HepG2 (cell line): Measurements from ENCODE around the gene TMEM237. TPM values are rescaled to one million over a fixed set of nuclear protein-coding genes. Genes with fewer than 3 reads are reported as not detected.

Experiments used
- ATAC-seq: fragments of 200-7000 bp; cut with Tn5 transposase; 3 replicates; pipeline ENCODE4 v1.9.1; 2020; ENCODE audit warnings: mild to moderate bottlenecking, moderate library complexity
- BruUV-seq: library from RNA; stranded (reverse); fragments of 400-500 nt; replicated peaks from 2 replicates; lab custom pipeline; 2021; lab: Mats Ljungman, UMichigan
- CTCF ChIA-PET: fragments of 300-600 bp; formaldehyde crosslinking; extraction: SDS; loops from one replicate; lab custom pipeline; 2021; ENCODE audit warnings: low total read pairs, inconsistent platforms, low intra/inter-chr PET ratio; lab: Yijun Ruan, JAX
- POLR2A ChIA-PET: fragments of 350-600 bp; sonication (Branson Sonifier 250); formaldehyde crosslinking; loops from one replicate; lab custom pipeline; 2020; ENCODE audit warnings: antibody characterized with exemption, inconsistent platforms; lab: Yijun Ruan, JAX
- DNase-seq: peaks from one replicate; pipeline ENCODE4 v3.0.0-alpha.2; 2015; ENCODE audit warnings: low spot score
- FAIRE-seq: peaks from 3 replicates; lab custom pipeline; 2011; peaks lifted over from hg19 to GRCh38; lab: Jason Lieb, UNC
- H2AFZ ChIP-seq: one replicate; pipeline ENCODE4 v1.6.1; 2011; ENCODE audit warnings: low read length, inconsistent platforms
- H3K27ac ChIP-seq: fragments of 300-600 bp; 3 replicates; pipeline ENCODE4 v1.8.0; 2011; ENCODE audit warnings: mixed run types, mild to moderate bottlenecking, mixed read lengths, low read length, inconsistent platforms; ENCODE audit not compliant: insufficient read depth; ENCODE audit errors: extremely low read length
- H3K27me3 ChIP-seq, 2 experiments: fragments of 200-600 bp in 1 of 2; 2 replicates in 1 of 2; 3 replicates in 1 of 2; pipeline versions ENCODE4 v1.6.0 to v1.8.0; 2011; ENCODE audit warnings: low read length in 2 of 2, mild to moderate bottlenecking in 2 of 2, moderate library complexity in 2 of 2, inconsistent platforms in 1 of 2; ENCODE audit not compliant: insufficient read depth in 2 of 2, control insufficient read depth in 1 of 2
- H3K36me3 ChIP-seq, 2 experiments: fragments of 200-600 bp in 1 of 2; replicated peaks in 1 of 2; 2 replicates in 1 of 2; 3 replicates in 1 of 2; pipeline versions ENCODE4 v1.5.1 to v1.8.0; 2011; ENCODE audit warnings: low read length in 2 of 2, inconsistent platforms in 1 of 2; ENCODE audit not compliant: insufficient read depth in 2 of 2, control insufficient read depth in 1 of 2
- H3K4me1 ChIP-seq: 2 replicates; pipeline ENCODE4 v1.5.1; 2012; ENCODE audit warnings: low read length, inconsistent platforms; ENCODE audit not compliant: insufficient read depth
- H3K4me2 ChIP-seq: 2 replicates; pipeline ENCODE4 v1.6.0; 2011; ENCODE audit warnings: low read depth, low read length, inconsistent platforms
- H3K4me3 ChIP-seq, 3 experiments: fragments of 200-600 bp in 1 of 3; sonication (generic), shearing (Covaris generic) in 1 of 3; replicated peaks in 1 of 3; 2 replicates each; pipeline ENCODE4 v1.5.1; 2011 to 2016; ENCODE audit warnings: low read length in 3 of 3, inconsistent platforms in 2 of 3, low read depth in 2 of 3, mild to moderate bottlenecking in 2 of 3, control low read depth in 1 of 3, mixed read lengths in 1 of 3; ENCODE audit not compliant: insufficient read depth in 1 of 3
- H3K79me2 ChIP-seq: one replicate; pipeline ENCODE4 v1.6.1; 2011; ENCODE audit warnings: low read length, inconsistent platforms; ENCODE audit not compliant: insufficient read depth
- H3K9ac ChIP-seq: 2 replicates; pipeline ENCODE4 v1.6.0; 2011; ENCODE audit warnings: mild to moderate bottlenecking, low read depth, low read length, inconsistent platforms; ENCODE audit not compliant: insufficient read depth
- H3K9me3 ChIP-seq: 2 replicates; pipeline ENCODE4 v1.5.1; 2012; ENCODE audit warnings: mild to moderate bottlenecking, low read length
- H4K20me1 ChIP-seq: 2 replicates; pipeline ENCODE4 v1.6.0; 2011; ENCODE audit warnings: inconsistent platforms, mild to moderate bottlenecking, low read length, moderate library complexity; ENCODE audit not compliant: insufficient read depth
- AHR ChIP-seq: IDR thresholded peaks from 2 replicates; pipeline ENCODE4 v1.6.1; 2018; ENCODE audit warnings: missing genetic modification reagents, missing compliant biosample characterization
- BHLHE40 ChIP-seq: IDR thresholded peaks from 2 replicates; pipeline ENCODE4 v1.6.1; 2011; ENCODE audit warnings: low read length, improper control_type of control experiment
- ELF3 ChIP-seq: IDR thresholded peaks from 2 replicates; pipeline ENCODE4 v1.6.1; 2016; ENCODE audit warnings: missing genetic modification reagents, missing compliant biosample characterization
- ESRRA ChIP-seq: sonication (generic); formaldehyde crosslinking; IDR thresholded peaks from 2 replicates; pipeline ENCODE4 v1.5.1; 2020; ENCODE audit warnings: mild to moderate bottlenecking, low read depth, missing genetic modification reagents
- GFI1 ChIP-seq: sonication (generic); formaldehyde crosslinking; IDR thresholded peaks from 2 replicates; pipeline ENCODE4 v1.5.0; 2020; ENCODE audit warnings: missing genetic modification reagents, mild to moderate bottlenecking, borderline replicate concordance
- HMG20B ChIP-seq: conservative IDR thresholded peaks from 2 replicates; pipeline ENCODE4 v1.6.1; 2016; ENCODE audit warnings: missing genetic modification reagents, missing compliant biosample characterization
- HNF4A ChIP-seq: sonication (generic); formaldehyde crosslinking; IDR thresholded peaks from 2 replicates; pipeline ENCODE4 v1.4.0; 2020; ENCODE audit warnings: missing genetic modification reagents
- KLF13 ChIP-seq: sonication (generic); formaldehyde crosslinking; IDR thresholded peaks from 2 replicates; pipeline ENCODE4 v1.4.0; 2020; ENCODE audit warnings: mild to moderate bottlenecking, missing genetic modification reagents
- NFATC3 ChIP-seq: sonication (generic); formaldehyde crosslinking; IDR thresholded peaks from 2 replicates; pipeline ENCODE4 v1.5.1; 2020; ENCODE audit warnings: mild to moderate bottlenecking, missing genetic modification reagents
- SAFB2 ChIP-seq: sonication (generic); formaldehyde crosslinking; IDR thresholded peaks from 2 replicates; pipeline ENCODE4 v1.5.1; 2020; ENCODE audit warnings: missing genetic modification reagents, low read depth, mild to moderate bottlenecking, borderline replicate concordance
- SP5 ChIP-seq: IDR thresholded peaks from 2 replicates; pipeline ENCODE4 v1.6.1; 2016; ENCODE audit warnings: low read depth, borderline replicate concordance
- ZC3H4 ChIP-seq: sonication (generic); formaldehyde crosslinking; IDR thresholded peaks from 2 replicates; pipeline ENCODE4 v1.4.0; 2020; ENCODE audit warnings: missing genetic modification reagents, borderline replicate concordance
- ZFP36 ChIP-seq: fragments of 150-350 bp; IDR thresholded peaks from 2 replicates; pipeline ENCODE4 v1.6.1; 2018; ENCODE audit warnings: borderline replicate concordance, low read length, low read depth; ENCODE audit not compliant: partially characterized antibody
- ZNF605 ChIP-seq: sonication (generic); formaldehyde crosslinking; IDR thresholded peaks from 2 replicates; pipeline ENCODE4 v1.8.0; 2022; ENCODE audit warnings: mild to moderate bottlenecking, missing genetic modification reagents
- ZNF761 ChIP-seq: sonication (generic); formaldehyde crosslinking; conservative IDR thresholded peaks from 2 replicates; pipeline ENCODE4 v1.4.0; 2020; ENCODE audit warnings: mild to moderate bottlenecking, missing genetic modification reagents
- ZNF768 ChIP-seq: sonication (generic); formaldehyde crosslinking; IDR thresholded peaks from 2 replicates; pipeline ENCODE4 v1.4.0; 2020; ENCODE audit warnings: missing genetic modification reagents
- WGBS: methylation state at CpG from one replicate; pipeline ENCODE4 v1.1.6; 2017; ENCODE audit warnings: low lambda C conversion rate; 5-methylcytosine and 5-hydroxymethylcytosine counted together
- in situ Hi-C: cut with HindIII; loops from 2 replicates; pipeline ENCODE4 v1.10.0; 2017; ENCODE audit warnings: low pct_unique_long_range_greater_than_20kb; ENCODE audit not compliant: extremely low pct_ligation_motif_present
- intact Hi-C: fragments of 100-400 bp; cut with micrococcal nuclease; formaldehyde crosslinking; loops from one replicate; pipeline ENCODE4 v1.10.0; 2022; ENCODE audit not compliant: unreplicated experiment
- polyA plus RNA-seq, 8 experiments: library from polyadenylated mRNA; depleted of rRNA in 3 of 8; stranded (reverse) in 7 of 8; unstranded in 1 of 8; fragments of >200 nt; fragmentation: Illumina TruSeq in 4 of 8; extraction: Trizol in 4 of 8; gene quantifications; 2 replicates each; pipeline versions ENCODE4 v1.2.1 to v1.2.3, GENCODE V29; 2011 to 2016; ENCODE audit warnings: low read depth in 4 of 8, missing spikeins in 1 of 8, mixed read lengths in 1 of 8; ENCODE audit not compliant: insufficient read depth in 1 of 8
- total RNA-seq, 5 experiments: library from RNA; depleted of rRNA; stranded (reverse); fragments of >200 nt; fragmentation: Illumina TruSeq; extraction: Trizol; gene quantifications; 2 replicates each; pipeline ENCODE4 v1.2.3, GENCODE V29; 2016; ENCODE audit warnings: low read depth in 1 of 5
- TF ChIP-seq, protein P1 (sequence below): sonication (generic); formaldehyde crosslinking; conservative IDR thresholded peaks from 2 replicates; pipeline ENCODE4 v1.4.0; 2020; ENCODE audit warnings: missing genetic modification reagents
- TF ChIP-seq, protein P2 (sequence below): sonication (generic); formaldehyde crosslinking; IDR thresholded peaks from 2 replicates; pipeline ENCODE4 v1.8.1; 2022; ENCODE audit warnings: low read depth, mild to moderate bottlenecking, missing genetic modification reagents

TMEM237 gene
- total and polyA plus RNA-seq, 2 of the 13 experiments (the other 11 are each of a cell fraction or from before 2014, with no cell fraction given) = 21.8 to 36.1 TPM

DNA sequence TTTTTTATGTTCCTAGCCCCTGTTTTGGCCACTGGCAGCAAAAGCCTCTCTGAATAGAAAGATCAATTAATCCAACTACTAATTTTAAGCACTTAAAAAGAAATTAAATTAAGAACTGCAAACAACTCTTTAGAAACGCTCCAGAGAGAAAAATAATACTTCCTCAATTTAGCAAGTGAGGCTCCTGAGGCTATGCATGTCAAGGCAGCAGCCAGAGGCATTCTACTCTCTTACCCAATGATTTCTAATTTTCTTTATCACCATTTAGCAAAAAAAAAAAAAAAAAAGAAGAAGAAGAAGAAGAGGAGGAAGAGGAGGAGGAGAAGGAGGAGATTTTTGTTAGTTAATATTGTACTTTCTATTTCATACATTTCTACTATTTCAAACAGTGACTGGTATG lies 68.5 kb downstream of the TMEM237 start:
- no peak overlapping the region for H3K27ac ChIP-seq
- no peaks in the 10 kb centered on the region for H3K79me2 ChIP-seq
- intact Hi-C loops (no loop called here), in situ Hi-C loops (no loop called here)
- no peak overlapping the region for H2AFZ ChIP-seq
- no peak overlapping the region for H3K4me2 ChIP-seq
- no peak for ATAC-seq
- H3K27me3 ChIP-seq = no peaks in the 10 kb centered on the region
- TF ChIP-seq, protein P1, sequence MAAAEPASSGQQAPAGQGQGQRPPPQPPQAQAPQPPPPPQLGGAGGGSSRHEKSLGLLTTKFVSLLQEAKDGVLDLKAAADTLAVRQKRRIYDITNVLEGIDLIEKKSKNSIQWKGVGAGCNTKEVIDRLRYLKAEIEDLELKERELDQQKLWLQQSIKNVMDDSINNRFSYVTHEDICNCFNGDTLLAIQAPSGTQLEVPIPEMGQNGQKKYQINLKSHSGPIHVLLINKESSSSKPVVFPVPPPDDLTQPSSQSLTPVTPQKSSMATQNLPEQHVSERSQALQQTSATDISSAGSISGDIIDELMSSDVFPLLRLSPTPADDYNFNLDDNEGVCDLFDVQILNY (CRISPR knock-in tag) = no peak
- no peak for TF ChIP-seq KLF13
- no peak for TF ChIP-seq HNF4A
- TF ChIP-seq ELF3 = no peak
- no peak for TF ChIP-seq GFI1 (CRISPR knock-in tag)
- H3K9me3 ChIP-seq = no peaks in the 10 kb centered on the region
- WGBS = 0% methylated on average over 1 of the region's 1 CpG
- no peak for FAIRE-seq
- no TSS peak for BruUV-seq
- no peaks in the 10 kb centered on the region for H3K36me3 ChIP-seq
- ChIA-PET POLR2A (no interaction called here), CTCF (no interaction called here)
- no peak overlapping the region for H3K4me3 ChIP-seq
- peaks cover 1% of the 10 kb centered on the region for H3K4me1 ChIP-seq
- H4K20me1 ChIP-seq = no peaks in the 10 kb centered on the region
- no peak overlapping the region for H3K9ac ChIP-seq
- DNase-seq = no peak

DNA sequence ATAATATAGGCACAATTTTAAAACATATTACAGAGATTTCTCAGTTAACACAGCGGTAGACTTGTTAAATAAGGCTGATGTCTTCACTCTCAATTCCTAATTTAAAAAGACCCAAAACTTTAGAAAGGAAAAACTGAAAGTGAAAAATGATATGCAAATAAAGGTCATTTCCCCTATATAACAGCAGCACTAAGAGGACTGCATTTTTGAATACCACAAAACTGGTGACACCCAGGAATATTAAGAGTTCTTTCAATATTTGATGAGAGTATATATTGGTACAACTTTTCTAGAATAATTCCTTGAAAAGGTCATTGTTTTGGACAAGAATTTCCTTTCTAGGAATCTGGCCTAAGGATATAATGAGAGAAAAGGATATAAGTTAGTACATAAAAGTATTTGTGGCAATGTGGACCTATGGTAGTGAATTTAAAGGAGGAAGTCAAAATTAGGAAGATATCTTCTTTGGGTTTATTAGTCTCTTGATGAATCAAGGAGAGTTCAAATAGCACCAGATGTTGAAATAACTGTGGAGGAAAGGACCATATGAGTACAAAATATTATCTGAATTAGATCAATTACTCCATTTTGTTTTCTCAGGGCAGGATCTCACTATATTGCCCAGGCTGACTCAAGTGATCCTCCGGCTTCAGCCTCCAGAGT lies 70.3 kb downstream of the TMEM237 start:
- H3K27me3 ChIP-seq = no peaks in the 10 kb centered on the region
- FAIRE-seq = no peak
- POLR2A ChIA-PET = no interaction called here
- CTCF ChIA-PET = no interaction called here
- WGBS = 48% methylated on average over 2 of the region's 2 CpGs
- no peak overlapping the region for H2AFZ ChIP-seq
- no peaks in the 10 kb centered on the region for H3K4me1 ChIP-seq
- no peak overlapping the region for H3K4me2 ChIP-seq
- no peak for TF ChIP-seq ZFP36
- no peak for TF ChIP-seq AHR (CRISPR knock-in tag)
- TF ChIP-seq ZNF605 (CRISPR knock-in tag) = no peak
- TF ChIP-seq ESRRA (CRISPR knock-in tag) = no peak
- no peak for TF ChIP-seq NFATC3 (CRISPR knock-in tag)
- TF ChIP-seq SP5 (CRISPR knock-in tag) = no peak
- TF ChIP-seq, protein P2, sequence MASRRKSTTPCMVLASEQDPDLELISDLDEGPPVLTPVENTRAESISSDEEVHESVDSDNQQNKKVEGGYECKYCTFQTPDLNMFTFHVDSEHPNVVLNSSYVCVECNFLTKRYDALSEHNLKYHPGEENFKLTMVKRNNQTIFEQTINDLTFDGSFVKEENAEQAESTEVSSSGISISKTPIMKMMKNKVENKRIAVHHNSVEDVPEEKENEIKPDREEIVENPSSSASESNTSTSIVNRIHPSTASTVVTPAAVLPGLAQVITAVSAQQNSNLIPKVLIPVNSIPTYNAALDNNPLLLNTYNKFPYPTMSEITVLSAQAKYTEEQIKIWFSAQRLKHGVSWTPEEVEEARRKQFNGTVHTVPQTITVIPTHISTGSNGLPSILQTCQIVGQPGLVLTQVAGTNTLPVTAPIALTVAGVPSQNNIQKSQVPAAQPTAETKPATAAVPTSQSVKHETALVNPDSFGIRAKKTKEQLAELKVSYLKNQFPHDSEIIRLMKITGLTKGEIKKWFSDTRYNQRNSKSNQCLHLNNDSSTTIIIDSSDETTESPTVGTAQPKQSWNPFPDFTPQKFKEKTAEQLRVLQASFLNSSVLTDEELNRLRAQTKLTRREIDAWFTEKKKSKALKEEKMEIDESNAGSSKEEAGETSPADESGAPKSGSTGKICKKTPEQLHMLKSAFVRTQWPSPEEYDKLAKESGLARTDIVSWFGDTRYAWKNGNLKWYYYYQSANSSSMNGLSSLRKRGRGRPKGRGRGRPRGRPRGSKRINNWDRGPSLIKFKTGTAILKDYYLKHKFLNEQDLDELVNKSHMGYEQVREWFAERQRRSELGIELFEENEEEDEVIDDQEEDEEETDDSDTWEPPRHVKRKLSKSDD (CRISPR knock-in tag) = no peak
- TF ChIP-seq ZNF761 (CRISPR knock-in tag) = no peak
- no peak for TF ChIP-seq SAFB2
- no peak for TF ChIP-seq HMG20B (CRISPR knock-in tag)
- no peak for TF ChIP-seq ZC3H4 (CRISPR knock-in tag)
- TF ChIP-seq BHLHE40 = no peak
- TF ChIP-seq ZNF768 (CRISPR knock-in tag) = no peak
- DNase-seq = no peak
- H4K20me1 ChIP-seq = no peaks in the 10 kb centered on the region
- BruUV-seq = no TSS peak
- no peaks in the 10 kb centered on the region for H3K36me3 ChIP-seq
- in situ Hi-C loops (no loop called here), intact Hi-C loops (no loop called here)
- no peaks in the 10 kb centered on the region for H3K79me2 ChIP-seq
- no peak overlapping the region for H3K4me3 ChIP-seq
- H3K27ac ChIP-seq = no peak overlapping the region
- no peaks in the 10 kb centered on the region for H3K9me3 ChIP-seq
- ATAC-seq = no peak
- no peak overlapping the region for H3K9ac ChIP-seq
